Measurements from ENCODE around the gene PTPN13. TPM values are rescaled to one million over a fixed set of nuclear protein-coding genes. Genes with fewer than 3 reads are reported as not detected.
"Not testable (repeated sequence)": the region's sequence is repeated elsewhere in the genome, so short reads cannot be mapped to it uniquely, and the experiment has no call there.

PTPN13 gene
- total RNA-seq, 3 donors from 2014 or later: 2.9 to 15.6 (median 3.7) TPM

GRCh38 chr4:86704601-86705000, 110.5 kb downstream of the PTPN13 start:
- no peaks in the 10 kb centered on the region for H3K36me3 ChIP-seq (ENCODE audit: low read depth)
- no peak overlapping the region for H3K4me3 ChIP-seq
- intact Hi-C loops (cut with DNase I, micrococcal nuclease): no loop called here
- no peak for ATAC-seq
- H3K9me3 ChIP-seq: no peaks in the 10 kb centered on the region
- no peaks in the 10 kb centered on the region for H3K4me1 ChIP-seq (ENCODE audit: low read depth)
- DNase-seq: no peak
- TF ChIP-seq, protein P1, sequence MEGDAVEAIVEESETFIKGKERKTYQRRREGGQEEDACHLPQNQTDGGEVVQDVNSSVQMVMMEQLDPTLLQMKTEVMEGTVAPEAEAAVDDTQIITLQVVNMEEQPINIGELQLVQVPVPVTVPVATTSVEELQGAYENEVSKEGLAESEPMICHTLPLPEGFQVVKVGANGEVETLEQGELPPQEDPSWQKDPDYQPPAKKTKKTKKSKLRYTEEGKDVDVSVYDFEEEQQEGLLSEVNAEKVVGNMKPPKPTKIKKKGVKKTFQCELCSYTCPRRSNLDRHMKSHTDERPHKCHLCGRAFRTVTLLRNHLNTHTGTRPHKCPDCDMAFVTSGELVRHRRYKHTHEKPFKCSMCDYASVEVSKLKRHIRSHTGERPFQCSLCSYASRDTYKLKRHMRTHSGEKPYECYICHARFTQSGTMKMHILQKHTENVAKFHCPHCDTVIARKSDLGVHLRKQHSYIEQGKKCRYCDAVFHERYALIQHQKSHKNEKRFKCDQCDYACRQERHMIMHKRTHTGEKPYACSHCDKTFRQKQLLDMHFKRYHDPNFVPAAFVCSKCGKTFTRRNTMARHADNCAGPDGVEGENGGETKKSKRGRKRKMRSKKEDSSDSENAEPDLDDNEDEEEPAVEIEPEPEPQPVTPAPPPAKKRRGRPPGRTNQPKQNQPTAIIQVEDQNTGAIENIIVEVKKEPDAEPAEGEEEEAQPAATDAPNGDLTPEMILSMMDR (IDR thresholded peaks at IDR 0.05): no peak

DNA sequence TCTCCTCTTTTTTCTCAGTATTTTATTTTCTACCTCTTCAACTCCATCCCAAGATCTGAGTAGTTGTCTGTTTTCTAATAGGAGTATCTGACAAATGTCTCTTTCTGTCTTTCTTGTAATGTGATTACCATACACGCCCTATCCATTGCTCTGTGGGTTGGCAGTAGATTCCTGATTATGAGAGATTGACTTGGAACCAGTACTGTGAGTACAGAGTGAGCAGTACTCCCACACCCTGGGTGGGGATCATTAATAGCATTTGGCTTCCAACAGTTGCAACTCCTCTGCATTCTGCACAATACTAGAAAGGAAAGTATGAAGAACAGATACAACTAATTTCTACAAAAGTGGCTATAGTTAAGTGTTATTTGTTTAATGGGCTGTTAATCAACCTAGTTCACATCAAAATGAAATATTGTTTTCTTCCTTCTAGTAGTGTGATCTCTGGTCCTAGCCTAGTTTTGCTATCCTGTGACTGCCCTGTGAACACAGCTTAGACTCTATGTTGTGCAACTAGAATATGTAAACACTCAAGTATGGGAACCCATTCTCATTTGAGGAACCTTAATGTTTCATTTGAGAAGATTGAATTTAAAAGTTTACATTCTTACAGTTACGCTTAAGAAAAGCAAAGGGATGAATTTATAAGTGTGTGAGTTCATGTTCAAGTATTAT, 112.9 kb downstream of the PTPN13 start:
- H3K9me3 ChIP-seq: no peaks in the 10 kb centered on the region
- TF ChIP-seq, protein P1 (IDR thresholded peaks at IDR 0.05): no peak
- no peak overlapping the region for H3K4me3 ChIP-seq
- no peaks in the 10 kb centered on the region for H3K36me3 ChIP-seq (ENCODE audit: low read depth)
- H3K4me1 ChIP-seq (ENCODE audit: low read depth): no peaks in the 10 kb centered on the region
- no peak for DNase-seq
- intact Hi-C loops (cut with DNase I, micrococcal nuclease): no loop called here
- peak; percentile 25 for ATAC-seq

DNA sequence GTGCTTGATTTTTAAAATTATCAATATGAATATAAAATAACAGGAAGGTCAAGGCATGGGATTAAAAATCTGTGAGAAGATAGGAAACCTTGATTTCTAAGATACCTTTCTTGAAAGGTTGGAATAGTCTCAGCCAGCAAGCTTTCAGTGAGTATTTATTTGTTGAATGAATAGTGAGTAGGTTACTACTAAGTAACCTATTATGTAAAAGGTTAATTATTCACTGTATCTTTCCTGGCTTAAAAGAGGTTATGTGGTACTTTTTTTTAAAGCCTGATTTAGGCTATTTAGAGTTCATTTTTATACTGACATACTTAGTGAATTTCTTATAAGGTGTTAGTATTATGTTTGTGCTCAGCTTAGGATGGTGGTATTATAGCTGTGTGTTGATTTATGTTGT, 123.5 kb downstream of the PTPN13 start:
- intact Hi-C loops (cut with DNase I, micrococcal nuclease): no loop called here
- DNase-seq: no peak
- ATAC-seq: no peak
- H3K4me1 ChIP-seq (ENCODE audit: low read depth): no peaks in the 10 kb centered on the region
- H3K9me3 ChIP-seq: no peaks in the 10 kb centered on the region
- TF ChIP-seq, protein P1 (IDR thresholded peaks at IDR 0.05): no peak
- H3K4me3 ChIP-seq: no peak overlapping the region
- no peaks in the 10 kb centered on the region for H3K36me3 ChIP-seq (ENCODE audit: low read depth)

GRCh38 chr4:86718152-86718551, 124.0 kb downstream of the PTPN13 start:
- no peaks in the 10 kb centered on the region for H3K4me1 ChIP-seq (ENCODE audit: low read depth)
- no peaks in the 10 kb centered on the region for H3K9me3 ChIP-seq
- ATAC-seq (no peak), DNase-seq (no peak)
- H3K36me3 ChIP-seq (ENCODE audit: low read depth): no peaks in the 10 kb centered on the region
- intact Hi-C loops (cut with DNase I, micrococcal nuclease): no loop called here
- no peak overlapping the region for H3K4me3 ChIP-seq
- TF ChIP-seq, protein P1 (IDR thresholded peaks at IDR 0.05): no peak

DNA sequence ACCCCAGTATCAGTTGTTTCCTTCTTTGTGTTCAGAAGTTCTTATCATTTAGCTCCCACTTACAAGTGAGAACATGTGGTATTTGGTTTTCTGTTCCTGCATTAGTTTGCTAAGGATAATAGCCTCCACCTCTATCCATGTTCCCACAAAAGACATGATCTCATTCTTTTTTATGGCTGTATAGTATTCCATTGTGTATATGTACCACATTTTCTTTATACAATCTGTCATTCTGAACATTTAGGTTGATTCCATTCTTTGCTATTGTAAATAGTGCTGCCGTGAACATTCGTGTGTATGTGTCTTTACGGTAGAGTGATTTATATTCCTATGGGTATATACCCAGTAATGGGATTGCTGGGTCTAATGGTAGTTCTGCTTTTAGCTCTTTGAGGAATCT, 125.0 kb downstream of the PTPN13 start:
- DNase-seq; intact Hi-C loops (cut with DNase I, micrococcal nuclease); ATAC-seq: not testable (repeated sequence)

GRCh38 chr4:86720508-86721068, 126.5 kb downstream of the PTPN13 start:
- TF ChIP-seq, protein P1 (IDR thresholded peaks at IDR 0.05): no peak
- Histone ChIP-seq H3K36me3 (ENCODE audit: low read depth) (no peaks in the 10 kb centered on the region), H3K4me1 (ENCODE audit: low read depth) (no peaks in the 10 kb centered on the region), H3K4me3 (no peak overlapping the region), H3K9me3 (no peaks in the 10 kb centered on the region)
- DNase-seq (no peak), ATAC-seq (no peak)
- intact Hi-C loops (cut with DNase I, micrococcal nuclease): no loop called here

More for the DNA sequence above, 125.0 kb downstream of the PTPN13 start:
- H3K36me3 ChIP-seq (ENCODE audit: low read depth); H3K4me1 ChIP-seq (ENCODE audit: low read depth); H3K4me3 ChIP-seq; H3K9me3 ChIP-seq: not testable (repeated sequence)
